ENCODE measurements around the gene GAB2.

GAB2 gene

DNA sequence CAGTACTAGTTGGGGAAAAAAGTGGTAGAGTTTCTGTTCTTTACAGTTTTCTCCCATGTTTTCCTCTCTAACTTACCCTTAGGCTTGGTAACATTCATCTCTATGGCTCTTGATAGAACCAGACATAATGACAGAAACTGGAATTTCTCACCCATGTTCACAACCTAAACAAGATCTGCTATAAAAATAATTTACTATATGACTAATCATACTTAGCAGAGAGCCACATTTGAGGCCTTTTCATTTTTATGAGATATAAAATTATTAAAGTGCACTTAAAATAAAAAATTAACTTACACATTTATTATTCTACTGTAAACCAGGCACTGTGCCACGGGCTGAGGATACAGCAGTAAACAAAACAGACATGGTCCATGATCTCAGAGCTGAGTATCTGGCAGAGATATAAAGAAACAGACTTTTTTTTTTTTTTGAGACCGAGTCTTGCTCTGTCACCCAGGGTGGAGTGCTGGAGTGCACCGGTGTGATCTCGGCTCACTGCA is 98.1 kb downstream of the GAB2 start:
- TF ChIP-seq TAF1 (IDR thresholded peaks at IDR 0.05; ENCODE audit: borderline replicate concordance, insufficient read depth, low read length) (no peak), FOXP2 (optimal IDR thresholded peaks at IDR 0.05; ENCODE audit: borderline replicate concordance, extremely low read depth, extremely low read length, insufficient read depth) (no peak), POLR2AphosphoS5 (IDR thresholded peaks at IDR 0.05; ENCODE audit: low read depth, low read length) (no peak), SIN3A (IDR thresholded peaks at IDR 0.05; ENCODE audit: borderline replicate concordance, insufficient read depth, low read length) (no peak)
- TF ChIP-seq, protein P1, sequence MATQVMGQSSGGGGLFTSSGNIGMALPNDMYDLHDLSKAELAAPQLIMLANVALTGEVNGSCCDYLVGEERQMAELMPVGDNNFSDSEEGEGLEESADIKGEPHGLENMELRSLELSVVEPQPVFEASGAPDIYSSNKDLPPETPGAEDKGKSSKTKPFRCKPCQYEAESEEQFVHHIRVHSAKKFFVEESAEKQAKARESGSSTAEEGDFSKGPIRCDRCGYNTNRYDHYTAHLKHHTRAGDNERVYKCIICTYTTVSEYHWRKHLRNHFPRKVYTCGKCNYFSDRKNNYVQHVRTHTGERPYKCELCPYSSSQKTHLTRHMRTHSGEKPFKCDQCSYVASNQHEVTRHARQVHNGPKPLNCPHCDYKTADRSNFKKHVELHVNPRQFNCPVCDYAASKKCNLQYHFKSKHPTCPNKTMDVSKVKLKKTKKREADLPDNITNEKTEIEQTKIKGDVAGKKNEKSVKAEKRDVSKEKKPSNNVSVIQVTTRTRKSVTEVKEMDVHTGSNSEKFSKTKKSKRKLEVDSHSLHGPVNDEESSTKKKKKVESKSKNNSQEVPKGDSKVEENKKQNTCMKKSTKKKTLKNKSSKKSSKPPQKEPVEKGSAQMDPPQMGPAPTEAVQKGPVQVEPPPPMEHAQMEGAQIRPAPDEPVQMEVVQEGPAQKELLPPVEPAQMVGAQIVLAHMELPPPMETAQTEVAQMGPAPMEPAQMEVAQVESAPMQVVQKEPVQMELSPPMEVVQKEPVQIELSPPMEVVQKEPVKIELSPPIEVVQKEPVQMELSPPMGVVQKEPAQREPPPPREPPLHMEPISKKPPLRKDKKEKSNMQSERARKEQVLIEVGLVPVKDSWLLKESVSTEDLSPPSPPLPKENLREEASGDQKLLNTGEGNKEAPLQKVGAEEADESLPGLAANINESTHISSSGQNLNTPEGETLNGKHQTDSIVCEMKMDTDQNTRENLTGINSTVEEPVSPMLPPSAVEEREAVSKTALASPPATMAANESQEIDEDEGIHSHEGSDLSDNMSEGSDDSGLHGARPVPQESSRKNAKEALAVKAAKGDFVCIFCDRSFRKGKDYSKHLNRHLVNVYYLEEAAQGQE (IDR thresholded peaks at IDR 0.05; ENCODE audit: insufficient read depth in 1 of 2, low read depth in 2 of 2, low read length in 2 of 2), result no peak

DNA sequence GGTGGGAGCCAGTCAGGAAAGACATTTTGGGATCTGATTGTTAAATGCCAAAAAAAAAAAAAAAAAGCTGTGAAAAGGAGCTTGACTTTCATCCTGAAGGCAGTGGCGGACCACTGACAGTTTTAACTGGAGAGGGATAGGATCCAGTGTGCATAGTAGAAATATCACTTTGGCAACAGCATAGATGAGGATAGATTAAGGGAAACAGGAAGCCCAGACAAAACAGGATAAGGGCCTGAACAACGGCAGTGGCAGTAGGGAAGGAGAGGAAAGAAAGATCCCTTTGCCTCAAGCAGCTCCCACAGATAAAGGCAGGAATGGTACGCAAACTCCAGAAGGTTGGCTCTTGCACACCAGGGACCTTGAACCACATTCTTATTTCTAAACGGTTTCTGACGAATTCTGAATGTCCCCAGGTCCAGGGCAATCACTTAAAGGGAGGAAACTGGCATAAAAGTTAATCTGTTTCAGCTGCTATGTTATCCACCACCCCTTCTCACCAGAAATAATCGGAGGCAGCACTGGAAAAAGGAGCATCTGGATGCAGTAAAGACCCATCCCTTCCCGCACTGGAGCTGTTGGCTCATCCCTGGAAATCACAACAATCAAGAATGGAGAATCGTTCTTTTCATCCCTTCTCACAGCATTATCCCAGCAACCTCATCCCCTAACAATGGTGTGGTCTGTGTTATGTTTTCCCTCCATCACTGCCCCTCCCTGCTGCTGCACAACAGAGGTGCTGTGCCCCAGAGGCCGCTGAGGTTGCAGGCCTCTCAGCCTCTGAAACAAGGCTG is 99.1 kb downstream of the GAB2 start:
- TF ChIP-seq SIN3A (IDR thresholded peaks at IDR 0.05; ENCODE audit: borderline replicate concordance, insufficient read depth, low read length) (no peak), TAF1 (IDR thresholded peaks at IDR 0.05; ENCODE audit: borderline replicate concordance, insufficient read depth, low read length) (no peak), POLR2AphosphoS5 (IDR thresholded peaks at IDR 0.05; ENCODE audit: low read depth, low read length) (no peak), FOXP2 (optimal IDR thresholded peaks at IDR 0.05; ENCODE audit: borderline replicate concordance, extremely low read depth, extremely low read length, insufficient read depth) (no peak)
- TF ChIP-seq, protein P1 (IDR thresholded peaks at IDR 0.05; ENCODE audit: insufficient read depth in 1 of 2, low read depth in 2 of 2, low read length in 2 of 2), result no peak; a peak in 1 of 4 replicates

DNA sequence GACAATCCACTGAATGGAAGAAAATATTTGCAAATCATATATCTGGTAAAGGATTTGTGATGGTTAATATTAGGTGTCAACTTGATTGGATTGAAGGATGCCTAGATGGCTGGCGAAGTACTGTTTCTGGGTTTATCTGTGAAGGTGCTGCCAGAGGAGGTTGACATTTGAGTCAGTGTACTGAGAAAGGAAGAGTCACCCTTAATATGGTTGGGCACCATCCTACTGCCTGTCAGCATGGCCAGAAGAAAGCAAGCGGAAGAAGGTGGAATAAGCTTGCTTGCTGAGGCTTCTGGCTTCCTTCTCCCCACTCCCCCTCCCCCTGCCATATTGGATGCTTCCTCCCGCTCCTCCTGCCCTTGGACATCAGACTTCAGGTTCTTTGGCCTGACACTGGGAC is 101.9 kb downstream of the GAB2 start:
- TF ChIP-seq SIN3A (IDR thresholded peaks at IDR 0.05; ENCODE audit: borderline replicate concordance, insufficient read depth, low read length), result no peak

DNA sequence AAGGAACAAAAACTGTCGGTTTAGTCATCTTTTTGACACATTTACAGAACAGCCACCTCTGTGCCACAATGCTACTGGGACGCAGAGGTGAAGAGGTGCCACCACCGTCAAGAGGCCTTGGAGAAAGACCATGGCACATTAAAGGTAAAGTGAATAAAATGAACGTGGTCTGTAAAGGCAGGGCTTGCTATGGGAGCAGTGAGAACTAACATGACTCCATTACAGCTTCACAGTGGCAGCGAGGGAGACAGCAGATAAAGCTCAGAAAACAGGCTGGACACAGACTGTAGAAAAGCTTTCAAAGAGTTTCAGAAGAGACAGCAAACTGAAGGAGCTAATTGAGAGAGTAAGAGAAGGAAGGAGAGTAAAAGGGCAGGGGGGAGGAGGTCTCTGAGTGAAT is 102.9 kb downstream of the GAB2 start:
- TF ChIP-seq FOXP2 (optimal IDR thresholded peaks at IDR 0.05; ENCODE audit: borderline replicate concordance, extremely low read depth, extremely low read length, insufficient read depth) (no peak), SIN3A (IDR thresholded peaks at IDR 0.05; ENCODE audit: borderline replicate concordance, insufficient read depth, low read length) (no peak)
- TF ChIP-seq, protein P1 (IDR thresholded peaks at IDR 0.05; ENCODE audit: insufficient read depth in 1 of 2, low read depth in 2 of 2, low read length in 2 of 2), result no peak

DNA sequence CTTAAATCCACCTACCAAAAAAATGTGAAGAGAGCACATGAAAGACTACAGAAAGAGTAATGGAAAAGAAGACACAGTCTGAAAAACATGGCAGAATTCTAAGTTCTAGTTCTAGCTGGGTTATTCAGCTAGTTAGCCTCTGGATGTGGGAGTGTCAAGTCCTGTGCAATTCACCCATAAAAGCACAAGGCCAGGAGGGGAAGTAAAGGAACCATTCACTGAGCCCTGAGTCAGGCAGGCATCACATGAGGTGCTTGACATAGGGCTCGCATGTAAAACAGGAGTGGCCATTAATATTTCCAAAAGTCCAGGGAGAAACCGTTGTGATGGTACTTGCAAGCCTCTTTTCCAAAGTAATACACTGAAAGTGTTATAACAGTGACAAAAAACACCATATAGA is 103.7 kb downstream of the GAB2 start:
- TF ChIP-seq POLR2AphosphoS5 (IDR thresholded peaks at IDR 0.05; ENCODE audit: low read depth, low read length) (no peak), FOXP2 (optimal IDR thresholded peaks at IDR 0.05; ENCODE audit: borderline replicate concordance, extremely low read depth, extremely low read length, insufficient read depth) (no peak), SIN3A (IDR thresholded peaks at IDR 0.05; ENCODE audit: borderline replicate concordance, insufficient read depth, low read length) (no peak), TAF1 (IDR thresholded peaks at IDR 0.05; ENCODE audit: borderline replicate concordance, insufficient read depth, low read length) (no peak)
- TF ChIP-seq, protein P1 (IDR thresholded peaks at IDR 0.05; ENCODE audit: insufficient read depth in 1 of 2, low read depth in 2 of 2, low read length in 2 of 2), result no peak
